HG03135 (cell line): ENCODE results near the gene IFIT3.
"Not testable (repeated sequence)": the region's sequence is repeated elsewhere in the genome, so short reads cannot be mapped to it uniquely, and the experiment has no call there.

Source experiments
- ATAC-seq: cut with Tn5 transposase; IDR thresholded peaks from one replicate; pipeline ENCODE4 v1.9.1; 2021; ENCODE audit warnings: mild to moderate bottlenecking, moderate library complexity; ENCODE audit not compliant: unreplicated experiment

IFIT3 gene

GRCh38 chr10:89303161-89303560 is 24.6 kb upstream of the IFIT3 start:
- no peak for ATAC-seq

DNA sequence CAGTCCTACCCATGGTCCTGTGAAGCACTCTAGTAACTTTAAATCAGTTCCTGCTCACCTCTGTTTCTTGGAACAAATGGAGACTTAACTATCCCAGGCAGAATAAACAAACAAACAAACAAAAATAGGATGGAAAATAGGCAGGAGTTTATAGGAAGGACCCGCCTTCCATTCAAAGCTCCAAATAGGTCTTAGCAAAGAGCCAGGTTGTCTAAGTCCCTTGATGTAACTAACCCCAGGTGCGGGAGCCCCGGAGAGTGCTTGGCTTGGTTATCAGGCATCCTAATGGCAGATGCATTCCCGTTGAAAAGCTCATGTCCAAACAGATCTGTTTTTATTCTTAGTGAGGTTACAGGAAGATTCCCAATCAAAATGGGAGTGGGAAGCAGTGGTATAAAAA is 23.8 kb upstream of the IFIT3 start:
- no peak for ATAC-seq

DNA sequence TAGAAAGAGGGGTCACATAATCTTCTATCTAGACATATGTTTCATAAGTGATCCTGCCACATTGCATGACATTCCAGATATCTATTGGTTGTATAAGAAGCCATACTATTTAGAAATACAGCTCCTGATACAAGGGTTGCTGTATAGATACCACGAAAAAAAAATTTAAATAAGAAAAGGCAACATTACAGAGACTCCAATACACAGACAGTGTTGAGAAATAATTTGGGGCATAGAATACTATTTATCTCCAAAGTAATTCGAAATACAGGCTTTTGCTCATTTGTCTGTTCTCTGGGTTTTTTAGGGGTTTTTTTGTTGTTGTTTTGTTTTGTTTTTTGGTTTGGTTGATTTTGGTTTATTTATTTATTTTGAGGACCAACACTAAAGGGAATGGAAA is 23.4 kb upstream of the IFIT3 start:
- ATAC-seq = no peak

DNA sequence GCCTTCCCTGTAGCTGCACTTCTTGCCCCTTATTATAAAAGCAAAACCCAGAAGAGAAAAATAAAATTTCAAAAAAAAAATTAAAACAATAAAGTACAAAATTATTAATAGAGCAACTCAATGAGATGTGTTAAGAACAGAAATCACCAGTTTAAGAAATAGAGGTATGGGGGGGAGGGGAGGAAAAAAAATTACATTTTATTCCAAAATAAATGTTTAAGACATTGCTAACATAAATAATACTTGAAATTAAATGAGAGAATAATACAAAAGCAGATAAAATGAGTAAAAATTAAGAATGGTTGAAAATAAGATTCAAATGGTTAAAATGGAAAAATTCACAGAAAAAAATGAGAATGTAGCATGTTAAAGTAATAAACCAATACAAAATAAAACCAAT is 22.9 kb upstream of the IFIT3 start:
- no peak for ATAC-seq

DNA sequence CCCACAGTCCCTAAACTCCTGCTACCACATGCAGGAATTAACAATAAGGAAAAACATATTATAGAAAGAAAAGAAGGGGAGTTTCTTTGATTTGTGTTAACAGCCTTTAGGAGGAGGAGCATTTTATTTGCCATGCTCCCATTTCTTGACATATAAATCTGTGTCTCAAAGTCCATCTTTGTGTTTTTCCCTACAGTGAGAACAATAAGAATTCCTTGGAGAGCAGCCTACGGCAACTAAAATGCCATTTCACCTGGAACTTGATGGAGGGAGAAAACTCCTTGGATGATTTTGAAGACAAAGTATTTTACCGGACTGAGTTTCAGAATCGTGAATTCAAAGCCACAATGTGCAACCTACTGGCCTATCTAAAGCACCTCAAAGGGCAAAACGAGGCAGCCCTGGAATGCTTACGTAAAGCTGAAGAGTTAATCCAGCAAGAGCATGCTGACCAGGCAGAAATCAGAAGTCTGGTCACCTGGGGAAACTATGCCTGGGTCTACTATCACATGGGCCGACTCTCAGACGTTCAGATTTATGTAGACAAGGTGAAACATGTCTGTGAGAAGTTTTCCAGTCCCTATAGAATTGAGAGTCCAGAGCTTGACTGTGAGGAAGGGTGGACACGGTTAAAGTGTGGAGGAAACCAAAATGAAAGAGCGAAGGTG is 21.9 kb upstream of the IFIT3 start:
- ATAC-seq = no peak

DNA sequence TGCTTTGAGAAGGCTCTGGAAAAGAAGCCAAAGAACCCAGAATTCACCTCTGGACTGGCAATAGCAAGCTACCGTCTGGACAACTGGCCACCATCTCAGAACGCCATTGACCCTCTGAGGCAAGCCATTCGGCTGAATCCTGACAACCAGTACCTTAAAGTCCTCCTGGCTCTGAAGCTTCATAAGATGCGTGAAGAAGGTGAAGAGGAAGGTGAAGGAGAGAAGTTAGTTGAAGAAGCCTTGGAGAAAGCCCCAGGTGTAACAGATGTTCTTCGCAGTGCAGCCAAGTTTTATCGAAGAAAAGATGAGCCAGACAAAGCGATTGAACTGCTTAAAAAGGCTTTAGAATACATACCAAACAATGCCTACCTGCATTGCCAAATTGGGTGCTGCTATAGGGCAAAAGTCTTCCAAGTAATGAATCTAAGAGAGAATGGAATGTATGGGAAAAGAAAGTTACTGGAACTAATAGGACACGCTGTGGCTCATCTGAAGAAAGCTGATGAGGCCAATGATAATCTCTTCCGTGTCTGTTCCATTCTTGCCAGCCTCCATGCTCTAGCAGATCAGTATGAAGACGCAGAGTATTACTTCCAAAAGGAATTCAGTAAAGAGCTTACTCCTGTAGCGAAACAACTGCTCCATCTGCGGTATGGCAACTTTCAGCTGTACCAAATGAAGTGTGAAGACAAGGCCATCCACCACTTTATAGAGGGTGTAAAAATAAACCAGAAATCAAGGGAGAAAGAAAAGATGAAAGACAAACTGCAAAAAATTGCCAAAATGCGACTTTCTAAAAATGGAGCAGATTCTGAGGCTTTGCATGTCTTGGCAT is 21.1 kb upstream of the IFIT3 start:
- no peak for ATAC-seq

- ATAC-seq = no peak
Measured at GRCh38 chr10:89307269-89307577, 20.6 kb upstream of the IFIT3 start.

GRCh38 chr10:89308266-89308665 is 19.5 kb upstream of the IFIT3 start:
- ATAC-seq = no peak

GRCh38 chr10:89308736-89309135 is 19.1 kb upstream of the IFIT3 start:
- ATAC-seq = no peak

GRCh38 chr10:89309156-89310055 is 18.4 kb upstream of the IFIT3 start:
- no peak for ATAC-seq

DNA sequence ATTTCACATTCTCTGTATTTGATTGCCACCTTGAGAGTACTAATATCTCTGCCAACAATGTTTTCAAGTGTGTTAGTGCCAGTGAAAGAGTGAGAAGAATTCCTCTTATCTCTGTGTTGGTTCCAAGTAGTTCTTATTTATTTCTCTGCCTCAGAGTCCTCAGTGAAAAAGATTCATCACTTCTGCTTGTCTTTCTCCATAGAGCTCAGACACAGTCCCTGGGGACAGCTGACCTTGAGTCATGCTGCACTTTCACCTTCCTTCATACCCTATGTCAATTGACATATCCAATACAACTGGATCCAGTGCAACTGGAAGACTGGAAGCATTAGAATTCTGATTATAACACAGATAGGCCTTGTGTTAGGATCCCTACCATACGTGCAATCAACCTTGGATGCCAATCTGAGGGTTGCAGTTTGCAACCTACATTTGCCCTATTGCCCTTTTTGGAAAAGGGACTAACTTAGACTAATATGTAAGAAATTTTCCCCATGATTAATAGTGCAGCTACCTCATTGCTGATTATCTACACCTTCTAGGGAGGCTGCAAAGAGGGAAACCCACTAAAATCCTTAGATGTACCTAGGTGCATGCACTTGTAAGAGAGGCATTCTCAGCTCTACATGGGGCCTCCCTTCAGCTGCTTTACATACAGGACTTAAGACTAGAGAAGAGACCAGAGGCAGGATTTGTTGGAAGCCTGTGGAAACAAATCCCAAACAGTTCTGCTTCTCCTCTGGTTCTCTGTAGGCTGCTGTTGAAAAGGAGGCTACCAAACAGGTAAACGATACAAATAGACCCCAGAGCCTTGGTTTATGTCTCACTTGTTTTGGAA is 17.5 kb upstream of the IFIT3 start:
- no peak for ATAC-seq

GRCh38 chr10:89312973-89313372 is 14.8 kb upstream of the IFIT3 start:
- ATAC-seq = no peak

DNA sequence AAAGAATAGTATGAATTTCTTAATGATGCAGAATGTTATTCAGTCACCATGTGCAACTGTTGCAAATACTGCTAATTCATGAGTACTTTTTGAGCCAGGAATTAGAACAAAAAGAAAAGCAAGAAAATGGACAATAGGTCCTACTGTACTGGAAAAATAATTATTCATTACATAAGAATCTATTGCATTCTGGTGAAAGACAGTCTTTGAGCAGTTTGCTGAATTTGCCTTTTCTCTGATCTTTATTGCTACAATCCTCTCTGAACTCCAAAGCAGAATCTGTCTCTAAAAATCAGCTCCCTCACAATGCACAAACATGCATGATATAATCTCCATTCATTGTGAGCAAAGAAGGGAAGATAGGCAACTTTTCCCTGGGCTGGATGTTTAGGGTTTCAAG is 13.1 kb upstream of the IFIT3 start:
- ATAC-seq = no peak

DNA sequence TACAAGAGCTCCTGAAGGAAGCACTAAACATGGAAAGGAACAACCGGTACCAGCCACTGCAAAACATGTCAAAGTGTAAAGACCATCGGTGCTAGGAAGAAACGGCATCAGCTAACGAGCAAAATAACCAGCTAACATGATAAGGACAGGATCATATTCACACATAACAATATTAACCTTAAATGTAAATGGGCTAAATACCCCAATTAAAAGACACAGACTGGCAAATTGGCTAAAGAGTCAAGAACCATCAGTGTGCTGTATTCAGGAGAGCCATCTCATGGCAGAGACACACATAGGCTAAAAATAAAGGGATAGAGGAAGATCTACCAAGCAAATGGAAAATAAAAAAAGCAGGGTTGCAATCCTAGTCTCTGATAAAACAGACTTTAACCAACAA is 9.8 kb upstream of the IFIT3 start:
- not testable (repeated sequence) for ATAC-seq

- not testable (repeated sequence) for ATAC-seq
Measured at GRCh38 chr10:89325081-89325480, 2.7 kb upstream of the IFIT3 start.

- not testable (repeated sequence) for ATAC-seq
Measured at GRCh38 chr10:89325856-89326255, 1.9 kb upstream of the IFIT3 start.

- no peak for ATAC-seq
Measured at GRCh38 chr10:89329151-89329550, 1.4 kb downstream of the IFIT3 start.

DNA sequence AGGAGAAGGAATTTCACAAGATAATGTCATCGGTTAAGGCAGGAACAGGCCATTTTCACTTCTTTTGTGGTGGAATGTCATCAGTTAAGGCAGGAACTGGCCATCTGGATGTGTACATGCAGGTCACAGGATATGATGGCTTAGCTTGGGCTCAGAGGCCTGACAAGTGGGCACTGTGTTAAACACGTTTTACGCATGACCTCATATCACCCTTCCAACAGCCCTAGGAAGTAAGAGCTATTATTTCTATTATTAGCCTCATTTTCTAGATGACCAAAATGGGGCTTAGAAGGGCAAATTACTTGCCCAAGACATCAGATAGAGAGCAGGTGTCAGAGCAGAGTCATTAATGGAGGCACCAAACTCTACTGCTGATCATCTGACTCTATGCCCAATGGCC is 2.2 kb downstream of the IFIT3 start:
- ATAC-seq = not testable (repeated sequence)

DNA sequence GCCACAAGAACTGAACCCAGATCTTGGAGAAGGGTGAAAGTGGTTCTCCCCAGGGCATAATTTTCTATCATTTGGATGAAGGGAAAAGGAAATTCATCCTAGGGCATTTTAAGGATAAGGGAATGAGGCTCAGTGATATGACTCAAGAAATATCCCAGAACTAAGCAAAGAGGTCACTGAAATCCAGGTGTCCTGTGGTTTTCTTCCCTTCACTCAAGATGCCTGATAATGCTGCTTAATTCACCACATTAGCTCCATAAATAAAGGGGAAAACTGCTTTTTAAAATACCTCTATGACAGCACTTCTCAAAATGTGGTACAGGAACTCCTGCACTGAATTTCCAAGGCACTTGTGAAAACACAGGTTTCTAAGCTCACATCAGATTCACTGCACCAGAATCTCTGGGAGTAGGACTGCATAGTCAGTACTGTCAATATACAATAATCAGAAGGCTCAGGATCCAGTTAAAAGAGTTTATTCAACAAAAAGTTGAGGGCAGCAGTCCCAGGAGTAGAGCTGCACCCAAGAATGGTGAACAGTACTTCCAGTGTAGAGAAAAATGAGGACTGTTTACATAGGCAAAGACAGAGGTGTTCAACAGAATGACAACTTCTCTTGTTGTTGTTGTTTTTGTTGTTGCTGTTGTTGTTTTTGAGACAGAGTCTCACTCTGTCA is 2.9 kb downstream of the IFIT3 start:
- ATAC-seq = no peak

- not testable (repeated sequence) for ATAC-seq
Measured at GRCh38 chr10:89331487-89332122, 3.8 kb downstream of the IFIT3 start.
